ENCODE data around the gene NAGLU.

The NAGLU gene

GRCh38 chr17:42591411-42591810 lies 55.4 kb downstream of the NAGLU start:
- no peak overlapping the region for H2AFZ ChIP-seq (ENCODE audit: low read depth, low read length)
- H3K9me3 ChIP-seq (ENCODE audit: insufficient read depth, low read length), result no peaks in the 10 kb centered on the region
- peaks cover 16% of the 10 kb centered on the region for H3K4me1 ChIP-seq (ENCODE audit: low read length)
- peaks cover 8% of the 10 kb centered on the region for H3K36me3 ChIP-seq (replicated peaks; ENCODE audit: low read depth, low read length)
- no peak overlapping the region for H3K4me2 ChIP-seq (ENCODE audit: low read length)
- no peak overlapping the region for H3K27ac ChIP-seq (ENCODE audit: low read length)
- H3K4me3 ChIP-seq (ENCODE audit: low read length), result no peak overlapping the region
- no peaks in the 10 kb centered on the region for H4K20me1 ChIP-seq (ENCODE audit: insufficient read depth, low read length)
- no peak overlapping the region for H3K9ac ChIP-seq (ENCODE audit: low read length)
- no peaks in the 10 kb centered on the region for H3K79me2 ChIP-seq (ENCODE audit: low read length)
- H3K27me3 ChIP-seq (ENCODE audit: low read depth, low read length), result no peaks in the 10 kb centered on the region
- TF ChIP-seq CTCF (IDR thresholded peaks at IDR 0.05; ENCODE audit: low read depth, low read length), result no peak
- no peak for TF ChIP-seq EZH2phosphoT487 (IDR thresholded peaks at IDR 0.05; ENCODE audit: low read depth)

Data from OCI-LY3 (cell line).